HFFc6 (cell line): ENCODE data around the gene MAN1B1. TPM values are rescaled to one million over a fixed set of nuclear protein-coding genes. Genes with fewer than 3 reads are reported as not detected.

ENCODE experiments used
- DNase-seq: peaks from one replicate; pipeline ENCODE4 v3.0.0-alpha.2; 2018
- H3K27ac Mint-ChIP-seq: 2 replicates; pipeline ENCODE4 v1.8.0; 2020; ENCODE audit warnings: mild to moderate bottlenecking, mixed read lengths
- H3K27me3 Mint-ChIP-seq: 2 replicates; pipeline ENCODE4 v1.8.0; 2021; ENCODE audit warnings: mild to moderate bottlenecking, moderate library complexity, mixed read lengths; ENCODE audit not compliant: insufficient read depth
- H3K36me3 Mint-ChIP-seq: 2 replicates; pipeline ENCODE4 v1.8.0; 2021; ENCODE audit warnings: low read depth, mixed read lengths
- H3K4me1 Mint-ChIP-seq: 2 replicates; pipeline ENCODE4 v1.8.0; 2020; ENCODE audit warnings: low read depth, mixed read lengths
- H3K4me3 Mint-ChIP-seq: 2 replicates; pipeline ENCODE4 v1.8.0; 2020; ENCODE audit warnings: mild to moderate bottlenecking, moderate library complexity, mixed read lengths
- H3K9me3 Mint-ChIP-seq: 2 replicates; pipeline ENCODE4 v1.8.0; 2020; ENCODE audit warnings: mild to moderate bottlenecking, mixed read lengths
- CTCF ChIP-seq: fragments of 200-600 bp; sonication (generic); IDR thresholded peaks from 2 replicates; pipeline ENCODE4 v1.5.0; 2021; ENCODE audit warnings: antibody characterized with exemption, mild to moderate bottlenecking
- total RNA-seq, 6 experiments: library from RNA; stranded (reverse); fragmentation: NEBNext Ultra II Directional; extraction: Animal tissue kit (Norgen Biotek cat#: 25700); gene quantifications; 2 replicates in 1 of 6; 3 replicates in 5 of 6; pipeline ENCODE4 v1.2.3, GENCODE V29; 2021

The MAN1B1 gene
- total RNA-seq, 6 experiments from 2014 or later: 70.1 to 90.2 (median 77.6) TPM

GRCh38 chr9:137156567-137157375 lies 70.0 kb downstream of the MAN1B1 start:
- peaks cover 15% of the 10 kb centered on the region for H3K27me3 Mint-ChIP-seq

DNA sequence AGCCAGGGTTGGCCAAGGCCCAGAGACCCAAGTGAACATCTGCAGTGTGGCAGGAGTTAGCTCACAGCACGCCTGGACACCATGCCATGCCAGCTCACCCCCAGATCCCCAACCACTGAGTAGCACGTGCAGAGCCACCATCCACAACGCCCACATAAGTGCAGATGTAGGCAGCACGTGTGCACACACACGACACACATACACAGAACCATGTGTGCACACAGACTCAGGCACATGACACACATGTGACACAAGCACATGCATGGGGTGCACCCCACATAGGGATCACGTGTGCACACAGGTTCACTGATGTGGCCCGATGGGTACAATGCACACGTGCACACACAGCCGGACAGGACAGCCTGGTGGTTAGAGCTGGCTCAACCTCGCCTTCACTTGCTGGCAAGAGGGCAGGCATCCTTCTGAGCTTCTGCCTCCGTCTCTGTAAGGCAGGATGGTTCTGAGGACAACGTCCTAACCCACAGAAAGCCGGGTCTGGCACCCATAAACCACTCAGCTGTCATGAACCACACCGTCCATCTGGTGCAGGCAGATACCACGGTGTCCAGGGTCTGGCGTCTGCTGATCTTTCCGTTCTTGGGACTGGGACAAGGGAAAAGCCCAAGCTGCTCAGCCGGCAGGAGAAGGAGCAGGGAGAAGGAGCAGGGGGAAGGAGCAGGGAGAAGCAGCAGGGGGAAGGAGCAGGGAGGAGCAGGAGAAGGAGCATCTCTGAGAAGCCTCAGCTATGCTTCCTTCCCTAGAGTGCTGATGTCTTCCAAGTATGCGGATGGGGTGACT lies 71.0 kb downstream of the MAN1B1 start:
- DNase-seq: no peak
- Mint-ChIP-seq H3K9me3 (no peaks in the 10 kb centered on the region), H3K27ac (no peak overlapping the region), H3K36me3 (no peaks in the 10 kb centered on the region), H3K4me3 (no peak overlapping the region), H3K4me1 (no peaks in the 10 kb centered on the region), H3K27me3 (peaks cover 18% of the 10 kb centered on the region)
- no peak for TF ChIP-seq CTCF

More at GRCh38 chr9:137156567-137157375, 70.0 kb downstream of the MAN1B1 start:
- Mint-ChIP-seq H3K27ac (no peak overlapping the region), H3K4me3 (no peak overlapping the region), H3K9me3 (no peaks in the 10 kb centered on the region), H3K36me3 (no peaks in the 10 kb centered on the region), H3K4me1 (no peaks in the 10 kb centered on the region)
- TF ChIP-seq CTCF: no peak
- no peak for DNase-seq

DNA sequence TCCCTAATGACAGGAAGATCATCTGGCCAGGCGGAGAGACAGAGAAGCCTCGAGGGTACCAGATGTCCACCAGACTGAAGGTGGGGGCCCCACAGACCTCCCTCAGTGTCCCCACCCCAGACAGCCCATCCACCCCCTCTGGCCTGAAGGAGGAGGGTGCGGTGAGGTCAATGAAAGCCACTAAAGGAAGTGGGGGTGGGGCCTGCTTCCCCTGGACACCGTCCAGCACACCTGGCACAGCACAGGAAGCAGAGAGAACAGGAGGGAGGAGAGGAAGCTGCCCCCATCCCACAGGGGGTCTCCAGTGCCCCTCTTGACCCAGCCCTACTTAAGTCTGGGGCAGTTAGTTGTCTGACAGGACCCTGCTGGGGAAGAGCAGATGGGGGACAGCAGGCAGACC lies 71.8 kb downstream of the MAN1B1 start:
- Mint-ChIP-seq H3K27me3 (peaks cover 25% of the 10 kb centered on the region), H3K36me3 (no peaks in the 10 kb centered on the region), H3K4me3 (no peak overlapping the region), H3K27ac (no peak overlapping the region), H3K4me1 (no peaks in the 10 kb centered on the region), H3K9me3 (no peaks in the 10 kb centered on the region)
- DNase-seq: no peak
- TF ChIP-seq CTCF: no peak

Other genes with a start within 250 kb of the MAN1B1 start
- 1 to 10 TPM; 4.5 to 8.0 (median 5.3) TPM for gene AJM1, start 244.5 kb upstream of the MAN1B1 start, total RNA-seq
- gene PHPT1, start 237.6 kb upstream of the MAN1B1 start, total RNA-seq: 100 to 1,000 TPM; 156 to 181 (median 169) TPM
- 1 to 10 TPM; 2.3 to 3.4 (median 3.0) TPM for gene MAMDC4, start 234.6 kb upstream of the MAN1B1 start, total RNA-seq
- gene EDF1, start 220.7 kb upstream of the MAN1B1 start, total RNA-seq: 100 to 1,000 TPM; 369 to 460 (median 443) TPM
- gene TRAF2, start 200.5 kb upstream of the MAN1B1 start, total RNA-seq: 10 to 100 TPM; 11.1 to 15.9 (median 13.6) TPM
- 100 to 1,000 TPM in 1 of 6 experiments, 10 to 100 TPM in 5; 89.1 to 102 (median 94.4) TPM for gene FBXW5, start 142.2 kb upstream of the MAN1B1 start, total RNA-seq
- 1 to 10 TPM in 3 of 6 experiments, under 1 TPM in 3; 0.51 to 1.8 (median 0.97) TPM for gene C8G, start 141.7 kb upstream of the MAN1B1 start, total RNA-seq
- under 1 TPM in 2 of 6 experiments, not detected in 4; 0.14 to 0.31 TPM for gene LCN12, start 134.7 kb upstream of the MAN1B1 start, total RNA-seq
- not detected for gene PTGDS, start 109.5 kb upstream of the MAN1B1 start, total RNA-seq
- not detected for gene LCNL1, start 104.0 kb upstream of the MAN1B1 start, total RNA-seq
- gene PAXX, start 94.6 kb upstream of the MAN1B1 start, total RNA-seq: 10 to 100 TPM; 26.0 to 42.6 (median 29.0) TPM
- gene CLIC3, start 90.4 kb upstream of the MAN1B1 start, total RNA-seq: 10 to 100 TPM in 2 of 6 experiments, 1 to 10 TPM in 4; 2.7 to 14.6 (median 4.0) TPM
- gene ABCA2, start 58.7 kb upstream of the MAN1B1 start, total RNA-seq: 10 to 100 TPM; 18.3 to 36.3 (median 23.6) TPM
- not detected for gene FUT7, start 54.9 kb upstream of the MAN1B1 start, total RNA-seq
- gene NPDC1, start 40.8 kb upstream of the MAN1B1 start, total RNA-seq: 100 to 1,000 TPM; 112 to 197 (median 119) TPM
- gene ENTPD2, start 32.9 kb upstream of the MAN1B1 start, total RNA-seq: under 1 TPM in 3 of 6 experiments, not detected in 3; 0.12 to 0.28 (median 0.16) TPM
- 10 to 100 TPM in 5 of 6 experiments, 1 to 10 TPM in 1; 7.7 to 14.8 (median 11.3) TPM for gene SAPCD2, start 16.4 kb upstream of the MAN1B1 start, total RNA-seq
- gene UAP1L1, start 9.5 kb upstream of the MAN1B1 start, total RNA-seq: 10 to 100 TPM in 5 of 6 experiments, 1 to 10 TPM in 1; 9.4 to 13.1 (median 10.6) TPM
- 10 to 100 TPM; 47.5 to 90.2 (median 51.1) TPM for gene DPP7, start 27.7 kb downstream of the MAN1B1 start, total RNA-seq
- 1 to 10 TPM in 1 of 6 experiments, under 1 TPM in 2, not detected in 3; 0.51 to 1.1 (median 0.66) TPM for gene GRIN1, start 52.2 kb downstream of the MAN1B1 start, total RNA-seq
- gene LRRC26, start 83.1 kb downstream of the MAN1B1 start, total RNA-seq: not detected
- gene TMEM210, start 85.1 kb downstream of the MAN1B1 start, total RNA-seq: not detected
- 10 to 100 TPM; 34.8 to 41.5 (median 37.4) TPM for gene ANAPC2, start 101.6 kb downstream of the MAN1B1 start, total RNA-seq
- gene SSNA1, start 101.7 kb downstream of the MAN1B1 start, total RNA-seq: 10 to 100 TPM; 76.7 to 82.8 (median 82.1) TPM
- 10 to 100 TPM in 4 of 6 experiments, 1 to 10 TPM in 2; 9.9 to 18.1 (median 13.3) TPM for gene TPRN, start 113.8 kb downstream of the MAN1B1 start, total RNA-seq
- gene TMEM203, start 118.7 kb downstream of the MAN1B1 start, total RNA-seq: 10 to 100 TPM; 38.7 to 47.4 (median 40.1) TPM
- gene NDOR1, start 118.7 kb downstream of the MAN1B1 start, total RNA-seq: 10 to 100 TPM; 13.1 to 17.3 (median 16.6) TPM
- 1 to 10 TPM; 2.5 to 3.8 (median 3.4) TPM for gene RNF208, start 135.3 kb downstream of the MAN1B1 start, total RNA-seq
- under 1 TPM; 0.41 to 0.97 (median 0.68) TPM for gene CYSRT1, start 138.2 kb downstream of the MAN1B1 start, total RNA-seq
- not detected for gene RNF224, start 140.5 kb downstream of the MAN1B1 start, total RNA-seq
- gene SLC34A3, start 143.9 kb downstream of the MAN1B1 start, total RNA-seq: not detected
- gene TUBB4B, start 154.3 kb downstream of the MAN1B1 start, total RNA-seq: 100 to 1,000 TPM; 415 to 760 (median 681) TPM
- gene STPG3, start 164.3 kb downstream of the MAN1B1 start, total RNA-seq: not detected
- gene NELFB, start 168.3 kb downstream of the MAN1B1 start, total RNA-seq: 10 to 100 TPM; 48.5 to 59.9 (median 52.7) TPM
- 10 to 100 TPM; 58.4 to 76.2 (median 62.2) TPM for gene TOR4A, start 190.7 kb downstream of the MAN1B1 start, total RNA-seq
- under 1 TPM in 5 of 6 experiments, not detected in 1; 0.09 to 0.36 (median 0.17) TPM for gene NRARP, start 215.3 kb downstream of the MAN1B1 start, total RNA-seq